K562 (cell line): Measurements from ENCODE around the gene CLIP1. TPM values are rescaled to one million over a fixed set of nuclear protein-coding genes. Genes with fewer than 3 reads are reported as not detected.

ENCODE experiments used
- ATAC-seq: fragments of 200-7000 bp; cut with Tn5 transposase; 3 replicates; pipeline ENCODE4 v1.9.1; 2020; ENCODE audit warnings: moderate library complexity
- BruUV-seq: library from RNA; stranded (reverse); fragments of 400-500 nt; replicated peaks from 2 replicates; lab custom pipeline; 2021; lab: Mats Ljungman, UMichigan
- CTCF ChIA-PET: fragments of 300-600 bp; formaldehyde crosslinking; extraction: SDS; loops from one replicate; lab custom pipeline; 2021; ENCODE audit warnings: low intra/inter-chr PET ratio; lab: Yijun Ruan, JAX
- POLR2A ChIA-PET: fragments of 300-600, 350-650 bp; sonication (Branson Sonifier 250); formaldehyde crosslinking; extraction: SDS; loops from one replicate; lab custom pipeline; 2021; ENCODE audit warnings: antibody characterized with exemption, inconsistent platforms; lab: Yijun Ruan, JAX
- DNase-seq, 4 experiments: peaks; one replicate each; pipeline versions ENCODE4 v3.0.0 to v3.0.0-alpha.2; 2011 to 2018; ENCODE audit warnings: low spot score in 3 of 4, mixed read lengths in 3 of 4; ENCODE audit errors: extremely low read depth in 1 of 4
- FAIRE-seq: peaks from 2 replicates; lab custom pipeline; 2011; peaks lifted over from hg19 to GRCh38; lab: Jason Lieb, UNC
- H2AFZ ChIP-seq: 2 replicates; pipeline ENCODE4 v1.6.0; 2011; ENCODE audit warnings: low read depth, low read length, control low read depth, inconsistent platforms
- H3K27ac ChIP-seq: fragments of 200-600 bp; 3 replicates; pipeline ENCODE4 v1.8.0; 2011; ENCODE audit warnings: low read depth, mild to moderate bottlenecking, control low read depth, inconsistent platforms, low read length, moderate library complexity, mixed read lengths; ENCODE audit errors: extremely low read depth
- H3K27me3 ChIP-seq, 2 experiments: fragments of 300-600 bp in 1 of 2; 2 replicates in 1 of 2; 3 replicates in 1 of 2; pipeline versions ENCODE4 v1.6.0 to v1.8.0; 2011; ENCODE audit warnings: inconsistent platforms in 2 of 2, low read length in 2 of 2, mild to moderate bottlenecking in 1 of 2, mixed read lengths in 1 of 2, moderate library complexity in 1 of 2; ENCODE audit not compliant: control insufficient read depth in 2 of 2, insufficient read depth in 2 of 2
- H3K36me3 ChIP-seq: fragments of 300-600 bp; 3 replicates; pipeline ENCODE4 v1.8.0; 2011; ENCODE audit warnings: mild to moderate bottlenecking, low read length, inconsistent platforms; ENCODE audit not compliant: control insufficient read depth, insufficient read depth
- H3K4me1 ChIP-seq, 2 experiments: fragments of 200-600 bp in 1 of 2; replicated peaks in 1 of 2; 2 replicates in 1 of 2; 3 replicates in 1 of 2; pipeline versions ENCODE4 v1.5.1 to v1.8.0; 2011; ENCODE audit warnings: inconsistent platforms in 2 of 2, low read length in 2 of 2, mild to moderate bottlenecking in 1 of 2, mixed read lengths in 1 of 2, moderate library complexity in 1 of 2; ENCODE audit not compliant: control insufficient read depth in 2 of 2, insufficient read depth in 2 of 2
- H3K4me2 ChIP-seq: 2 replicates; pipeline ENCODE4 v1.6.1; 2011; ENCODE audit warnings: low read length, control low read depth, inconsistent platforms, mixed read lengths; ENCODE audit not compliant: insufficient read depth
- H3K4me3 ChIP-seq: fragments of 200-600 bp; sonication (generic), shearing (Covaris generic); 2 replicates; pipeline ENCODE4 v1.5.1; 2016; ENCODE audit warnings: control low read depth, inconsistent platforms
- H3K79me2 ChIP-seq: fragments of 200-600 bp; 3 replicates; pipeline ENCODE4 v1.8.0; 2011; ENCODE audit warnings: low read length, inconsistent platforms; ENCODE audit not compliant: control insufficient read depth, insufficient read depth
- H3K9ac ChIP-seq, 2 experiments: 2 replicates each; pipeline versions ENCODE4 v1.6.0 to v1.6.1; 2011; ENCODE audit warnings: low read depth in 2 of 2, low read length in 2 of 2, control low read depth in 1 of 2, inconsistent platforms in 1 of 2, mild to moderate bottlenecking in 1 of 2, mixed read lengths in 1 of 2; ENCODE audit not compliant: insufficient read depth in 1 of 2
- H3K9me1 ChIP-seq: one replicate; pipeline ENCODE4 v1.6.0; 2011; ENCODE audit warnings: inconsistent platforms, mild to moderate bottlenecking, low read length, moderate library complexity; ENCODE audit not compliant: control insufficient read depth, insufficient read depth
- H3K9me3 ChIP-seq: replicated peaks from 2 replicates; pipeline ENCODE4 v1.5.1; 2011; ENCODE audit warnings: low read depth, low read length, inconsistent platforms; ENCODE audit not compliant: control insufficient read depth, insufficient read depth
- H4K20me1 ChIP-seq: replicated peaks from 2 replicates; pipeline ENCODE4 v1.6.1; 2011; ENCODE audit warnings: low read length, inconsistent platforms, mixed read lengths; ENCODE audit not compliant: control insufficient read depth, insufficient read depth
- AFF1 ChIP-seq, 2 experiments: fragments of 450-650 bp; IDR thresholded peaks; 2 replicates each; pipeline ENCODE4 v1.6.1; 2018; ENCODE audit warnings: mild to moderate bottlenecking in 2 of 2, low read depth in 1 of 2; ENCODE audit not compliant: partially characterized antibody in 2 of 2
- EGR1 ChIP-seq: fragments of 450-650 bp; conservative IDR thresholded peaks from 2 replicates; pipeline ENCODE4 v1.6.1; 2017; ENCODE audit warnings: mild to moderate bottlenecking
- MITF ChIP-seq: IDR thresholded peaks from 2 replicates; pipeline ENCODE4 v1.6.1; 2014; ENCODE audit warnings: antibody characterized with exemption
- RAD21 ChIP-seq, 2 experiments: fragments of 250-450 bp in 1 of 2; fragments of 450-650 bp in 1 of 2; sonication (Bioruptor Pico) in 1 of 2; formaldehyde crosslinking in 1 of 2; IDR thresholded peaks in 1 of 2; conservative IDR thresholded peaks in 1 of 2; 2 replicates each; pipeline versions ENCODE4 v1.4.0 to v1.8.0; 2020 to 2022; ENCODE audit warnings: mild to moderate bottlenecking in 2 of 2, moderate library complexity in 1 of 2
- RBBP5 ChIP-seq: fragments of 200-600 bp; sonication (generic); IDR thresholded peaks from 2 replicates; pipeline ENCODE4 v1.6.1; 2012; ENCODE audit warnings: borderline replicate concordance, mild to moderate bottlenecking, low read length, control low read depth, inconsistent platforms; ENCODE audit not compliant: insufficient read depth, poor library complexity, severe bottlenecking
- RERE ChIP-seq: sonication (generic); formaldehyde crosslinking; IDR thresholded peaks from 2 replicates; pipeline ENCODE4 v1.8.0; 2023; ENCODE audit warnings: missing genetic modification reagents, mild to moderate bottlenecking, borderline replicate concordance
- RFX1 ChIP-seq: fragments of 450-650 bp; IDR thresholded peaks from 2 replicates; pipeline ENCODE4 v1.6.1; 2016; ENCODE audit warnings: mild to moderate bottlenecking, moderate library complexity
- SRSF3 ChIP-seq: fragments of 200-400 bp; formaldehyde crosslinking; IDR thresholded peaks from 2 replicates; pipeline ENCODE4 v1.6.1; 2016; ENCODE audit warnings: mild to moderate bottlenecking, low read length, moderate library complexity; ENCODE audit not compliant: insufficient read depth
- WGBS: fragments of 100-300 bp; shearing (Covaris generic); methylation state at CpG from one replicate; pipeline ENCODE4 v1.1.6; 2016; ENCODE audit warnings: low coverage, mixed read lengths; ENCODE audit not compliant: insufficient coverage; ENCODE audit errors: missing lambda C conversion rate; 5-methylcytosine and 5-hydroxymethylcytosine counted together
- in situ Hi-C: fragments of 300-500 bp; cut with MboI; formaldehyde crosslinking; loops from 4 replicates; pipeline ENCODE4 v1.15.0; 2018; ENCODE audit warnings: inconsistent platforms, mixed read lengths
- intact Hi-C: fragments of 100-400 bp; cut with micrococcal nuclease; formaldehyde crosslinking; loops from 2 replicates; pipeline ENCODE4 v1.14.2; 2022
- polyA plus RNA-seq, 8 experiments: library from polyadenylated mRNA; depleted of rRNA in 4 of 8; stranded (reverse) in 5 of 8; unstranded in 3 of 8; fragments of >200 nt; fragmentation: Nextera tagmentation in 2 of 8; fragmentation: Illumina TruSeq in 1 of 8; extraction: Ambion mirVana in 2 of 8; extraction: Trizol in 1 of 8; gene quantifications; 2 replicates each; pipeline versions ENCODE4 v1.2.1 to v1.2.3, GENCODE V29; 2011 to 2014; ENCODE audit warnings: inconsistent platforms in 1 of 8, missing spikeins in 1 of 8
- total RNA-seq, 7 experiments: library from RNA; depleted of rRNA in 6 of 7; stranded (reverse); fragments of >200 nt in 6 of 7; fragmentation: Illumina TruSeq in 2 of 7; extraction: Trizol in 2 of 7; gene quantifications; 2 replicates each; pipeline versions ENCODE4 v1.2.1 to v1.2.3, GENCODE V29; 2011 to 2021; ENCODE audit warnings: low replicate concordance in 1 of 7

Gene CLIP1
- total and polyA plus RNA-seq, 9 of the 15 experiments (the other 6 are each of a cell fraction or from before 2014, with no cell fraction given): 5.8 to 33.9 (median 27.6) TPM

GRCh38 chr12:122356192-122356635 is 66.3 kb downstream of the CLIP1 start (continued):
- TF ChIP-seq RERE (CRISPR knock-in tag) (no peak), RAD21 (CRISPR knock-in tag; conservative IDR thresholded peaks at IDR 0.05 in 1 of 2, IDR thresholded peaks at IDR 0.05 in 1 of 2) (peak; percentile 72 to 74)

- no peaks in the 10 kb centered on the region for H4K20me1 ChIP-seq
- BruUV-seq: no TSS peak
- WGBS: 85% methylated on average over 11 of the region's 11 CpGs
- H3K9me3 ChIP-seq: no peaks in the 10 kb centered on the region
- ChIA-PET POLR2A (interaction anchor here (0.9 to 2.1 kb wide), 4 partner anchors 9 to 44 kb away, joined by 3 to 6 read pairs (median 4); no protein-coding TSS in a partner anchor), CTCF (interaction anchor here (1.0 to 1.2 kb wide), 3 partner anchors 20 to 225 kb away, joined by 3 to 4 read pairs (median 4); no protein-coding TSS in a partner anchor)
- no peaks in the 10 kb centered on the region for H3K27me3 ChIP-seq
- no peaks in the 10 kb centered on the region for H3K79me2 ChIP-seq
- no peak for ATAC-seq
- peaks cover 52% of the 10 kb centered on the region; the same call in 2 of the 3 replicates for H3K36me3 ChIP-seq
- H3K9ac ChIP-seq: no peak overlapping the region; a peak in 1 of 4 replicates
- no peak overlapping the region for H3K27ac ChIP-seq
- H3K4me3 ChIP-seq: no peak overlapping the region
- in situ Hi-C loops: no loop called here
- H3K9me1 ChIP-seq: no peaks in the 10 kb centered on the region
- no peak for FAIRE-seq
- H2AFZ ChIP-seq: no peak overlapping the region
- intact Hi-C loops: loop anchor here (1.0 to 5.0 kb wide), 2 partner anchors 49 to 877 kb away; partner anchors contain the start of genes MPHOSPH9 and MTRFR
- H3K4me2 ChIP-seq: no peak overlapping the region
- no peaks in the 10 kb centered on the region for H3K4me1 ChIP-seq
- DNase-seq: no peak
- TF ChIP-seq AFF1 (IDR thresholded peaks at IDR 0.05; ENCODE audit: low read depth in 1 of 2, partially characterized antibody in 2 of 2): no peak
- no peak for TF ChIP-seq SRSF3
- TF ChIP-seq EGR1: no peak
- no peak for TF ChIP-seq MITF
- no peak for TF ChIP-seq RFX1
- no peak for TF ChIP-seq RBBP5
Measured at GRCh38 chr12:122355706-122356105, 66.8 kb downstream of the CLIP1 start.
